Activated T-cell treated with anti-CD3 and anti-CD28 coated beads for 24 hours (primary cell): Measurements from ENCODE around the gene PHLDA1.
A peak's percentile ranks its signal among the peaks of the same experiment; 100 is the strongest.
"Not testable (repeated sequence)": the region's sequence is repeated elsewhere in the genome, so short reads cannot be mapped to it uniquely, and the experiment has no call there.

Experiments
- DNase-seq: peaks from one replicate; pipeline ENCODE4 v3.0.0-alpha.2; 2020; ENCODE audit warnings: low read depth

The PHLDA1 gene

DNA sequence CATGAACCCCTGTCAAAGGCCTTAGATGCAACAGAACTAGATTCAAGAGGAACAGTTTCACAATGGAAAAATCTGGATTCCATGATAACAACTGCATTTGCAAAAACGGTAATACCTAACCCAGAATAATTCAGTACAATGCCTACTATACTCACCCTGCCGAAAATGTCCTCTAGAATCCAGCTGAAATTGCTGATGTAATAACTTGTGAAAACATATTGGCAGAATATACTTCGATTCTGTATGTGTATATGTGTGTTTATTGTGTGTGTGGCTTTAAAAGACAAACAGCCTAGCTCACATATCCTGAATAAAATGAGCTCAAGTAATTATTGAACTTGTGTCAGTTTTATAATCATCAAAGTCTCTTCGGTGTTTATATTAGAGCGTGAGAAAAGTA is 46.0 kb downstream of the PHLDA1 start:
- DNase-seq, result no peak

DNA sequence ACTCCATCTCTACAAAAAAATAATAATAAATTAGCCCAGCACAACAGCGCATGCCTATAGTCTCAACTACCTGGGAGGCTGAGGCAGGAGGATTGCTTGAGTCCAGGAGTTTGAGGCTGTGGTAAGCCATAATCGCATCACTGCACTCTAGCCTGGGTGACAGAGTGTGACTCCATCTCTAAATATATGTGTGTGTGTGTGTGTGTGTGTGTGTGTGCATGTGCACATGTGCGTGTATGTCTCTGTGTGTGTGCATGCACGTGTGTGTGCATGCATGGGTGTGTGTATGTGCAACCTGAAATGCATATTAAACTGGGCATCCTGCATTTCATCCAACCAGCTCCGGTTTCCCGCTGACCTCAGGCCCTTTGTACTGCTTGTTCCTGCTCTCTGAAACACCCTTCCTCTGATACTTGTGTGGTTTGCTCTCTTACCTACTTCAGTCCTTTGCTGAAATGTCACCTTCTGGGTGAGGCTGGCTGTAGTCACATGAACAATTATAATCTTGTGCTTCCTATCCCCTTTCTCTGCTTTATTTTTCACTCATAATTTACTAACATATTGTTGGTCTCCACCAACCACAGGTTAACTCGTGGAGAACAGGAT is 46.9 kb downstream of the PHLDA1 start:
- no peak for DNase-seq

DNA sequence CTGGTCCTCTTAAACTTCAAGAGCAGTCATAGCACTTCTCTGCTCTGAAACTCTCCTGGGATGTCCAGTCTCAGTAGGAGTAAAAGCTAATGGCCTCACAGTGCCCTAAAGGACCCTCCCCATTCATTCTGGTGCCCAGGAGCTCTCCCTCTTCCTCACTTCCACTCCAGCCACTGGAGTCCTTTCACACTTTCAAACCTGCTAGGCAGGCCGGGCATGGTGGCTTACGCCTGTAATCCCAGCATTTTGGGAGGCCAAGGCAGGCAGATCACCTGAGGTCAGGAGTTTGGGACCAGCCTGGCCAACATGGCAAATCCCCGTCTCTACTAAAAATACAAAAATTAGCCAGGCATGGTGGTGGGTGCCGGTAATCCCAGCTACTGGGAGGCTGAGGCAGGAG is 47.7 kb downstream of the PHLDA1 start:
- not testable (repeated sequence) for DNase-seq

DNA sequence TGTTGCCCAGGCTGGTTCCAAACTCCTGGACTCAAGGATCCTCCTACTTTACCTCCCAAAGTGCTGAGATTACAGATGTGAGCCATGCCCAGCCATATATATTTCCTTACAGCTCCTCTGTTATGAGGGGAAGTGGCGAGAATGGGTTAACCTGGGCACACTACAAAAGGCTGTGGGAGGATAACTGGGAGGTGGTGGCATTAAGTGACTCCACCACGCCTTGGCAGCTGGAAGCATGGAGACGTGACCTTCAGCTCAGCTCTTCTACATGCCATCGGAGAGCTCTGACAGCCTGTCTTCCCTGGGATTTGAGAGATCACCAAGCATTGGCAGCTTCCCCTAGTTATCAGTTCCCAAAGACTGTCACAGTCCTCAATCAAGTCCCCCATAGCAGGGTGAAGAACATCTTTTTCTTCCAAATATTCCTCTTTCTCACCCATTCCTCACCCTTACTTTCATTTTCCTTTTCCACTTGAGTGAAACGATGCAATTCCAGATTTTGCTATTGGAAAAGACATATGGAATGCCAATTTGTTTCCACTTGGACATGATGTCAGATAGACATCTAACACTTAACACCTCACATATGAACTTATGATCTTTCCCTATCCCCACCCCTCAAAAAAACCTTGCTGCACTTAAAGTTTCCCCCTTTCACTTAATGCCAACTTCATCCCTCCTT is 48.5 kb downstream of the PHLDA1 start:
- no peak for DNase-seq

DNA sequence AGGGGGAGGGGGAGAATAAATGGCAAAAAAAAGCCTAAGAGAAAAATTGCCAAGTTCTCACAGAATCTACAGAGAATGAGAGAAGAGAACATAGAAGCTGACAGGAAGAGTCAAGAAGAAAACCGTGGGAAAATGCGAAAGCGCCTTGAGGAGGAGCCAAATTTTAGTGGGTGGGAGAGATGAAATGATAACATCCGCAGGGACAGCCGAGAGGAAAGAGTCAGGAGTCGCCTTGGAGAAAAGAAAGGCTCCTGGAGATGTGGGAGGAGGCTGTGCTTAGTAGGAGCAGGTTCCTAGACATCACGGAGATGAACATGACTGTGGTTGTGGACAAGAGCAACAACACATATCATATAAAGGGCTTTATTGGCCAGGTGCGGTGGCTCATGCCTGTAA is 49.4 kb downstream of the PHLDA1 start:
- DNase-seq, result no peak

DNA sequence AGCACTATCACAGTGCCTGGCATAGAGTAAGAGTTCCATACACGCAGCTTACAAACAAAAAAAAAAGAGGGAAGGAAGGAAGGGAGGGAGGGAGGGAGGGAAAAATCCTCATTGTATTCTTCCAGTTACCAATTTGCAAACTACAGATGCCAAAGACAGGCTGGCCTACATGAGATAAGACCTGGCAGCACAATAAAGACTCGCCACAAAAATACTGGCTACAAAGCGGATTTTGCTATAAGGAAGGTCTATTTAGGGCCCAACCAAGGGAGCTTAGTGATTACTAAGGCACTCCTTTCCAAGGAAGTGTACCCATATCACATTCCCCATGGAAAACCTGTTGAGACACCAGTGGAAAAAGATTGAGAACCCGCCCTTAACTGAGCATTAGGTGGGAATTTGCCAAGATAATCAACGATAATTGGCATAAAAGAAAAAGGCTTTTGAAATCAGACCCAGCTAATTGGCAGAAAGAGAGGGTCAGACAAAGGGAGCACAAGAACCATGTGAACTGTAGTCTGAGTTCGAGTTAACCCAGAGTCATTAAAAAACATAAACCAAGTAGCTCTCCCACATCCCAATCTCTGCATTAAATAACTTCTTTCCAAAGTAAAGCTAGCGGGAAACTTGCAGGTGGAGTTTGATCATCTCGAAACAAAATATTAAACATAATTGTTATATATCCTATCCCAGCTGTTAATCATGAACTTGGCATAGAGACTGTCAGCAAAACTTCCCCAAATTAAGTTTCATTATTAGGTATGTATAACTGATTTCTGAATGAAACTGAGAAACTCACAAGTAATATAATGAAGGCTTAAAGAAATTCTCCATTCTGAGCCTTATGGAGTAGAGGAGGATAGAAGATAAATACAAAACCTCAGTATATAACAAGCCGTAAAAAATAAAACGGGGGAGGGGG is 50.1 kb downstream of the PHLDA1 start:
- DNase-seq, result no peak

DNA sequence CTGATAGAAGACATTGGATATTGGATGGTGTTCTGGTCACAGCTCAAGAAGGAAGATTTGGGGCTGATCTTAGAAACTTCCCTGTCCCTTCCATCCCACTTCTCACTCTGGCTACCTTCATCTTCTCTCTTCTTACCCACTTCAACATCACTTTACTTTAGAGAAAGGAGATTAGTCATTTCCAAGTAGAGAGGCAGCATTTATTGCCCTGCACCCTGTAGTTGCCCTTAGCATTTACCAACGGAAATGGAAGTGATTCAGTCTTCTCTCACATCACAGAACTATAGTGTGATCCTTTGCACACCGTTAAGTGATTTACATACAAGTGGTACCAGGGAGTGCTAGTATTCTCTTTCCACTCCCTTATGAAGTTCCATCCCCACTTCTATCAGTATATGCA is 52.4 kb downstream of the PHLDA1 start:
- peak; percentile 39 for DNase-seq

DNA sequence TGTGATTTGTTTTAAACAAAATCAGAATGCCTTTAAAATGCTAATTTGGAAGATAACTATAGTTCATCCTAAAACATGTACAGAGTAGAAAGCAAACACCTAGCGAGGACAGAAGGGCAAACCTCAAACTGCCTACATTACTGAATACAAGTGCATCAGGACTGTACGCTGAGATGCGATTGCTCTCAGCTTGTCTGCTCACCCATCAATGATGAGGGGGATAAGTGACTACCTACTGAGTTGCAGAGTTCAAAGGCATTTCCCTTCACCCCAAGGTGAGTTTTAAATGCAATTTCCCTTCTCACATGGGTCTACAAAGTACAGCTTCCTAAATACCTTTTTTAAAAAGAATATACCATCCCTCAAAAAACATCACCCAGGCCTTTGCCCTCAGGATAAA is 52.9 kb downstream of the PHLDA1 start:
- DNase-seq, result no peak

DNA sequence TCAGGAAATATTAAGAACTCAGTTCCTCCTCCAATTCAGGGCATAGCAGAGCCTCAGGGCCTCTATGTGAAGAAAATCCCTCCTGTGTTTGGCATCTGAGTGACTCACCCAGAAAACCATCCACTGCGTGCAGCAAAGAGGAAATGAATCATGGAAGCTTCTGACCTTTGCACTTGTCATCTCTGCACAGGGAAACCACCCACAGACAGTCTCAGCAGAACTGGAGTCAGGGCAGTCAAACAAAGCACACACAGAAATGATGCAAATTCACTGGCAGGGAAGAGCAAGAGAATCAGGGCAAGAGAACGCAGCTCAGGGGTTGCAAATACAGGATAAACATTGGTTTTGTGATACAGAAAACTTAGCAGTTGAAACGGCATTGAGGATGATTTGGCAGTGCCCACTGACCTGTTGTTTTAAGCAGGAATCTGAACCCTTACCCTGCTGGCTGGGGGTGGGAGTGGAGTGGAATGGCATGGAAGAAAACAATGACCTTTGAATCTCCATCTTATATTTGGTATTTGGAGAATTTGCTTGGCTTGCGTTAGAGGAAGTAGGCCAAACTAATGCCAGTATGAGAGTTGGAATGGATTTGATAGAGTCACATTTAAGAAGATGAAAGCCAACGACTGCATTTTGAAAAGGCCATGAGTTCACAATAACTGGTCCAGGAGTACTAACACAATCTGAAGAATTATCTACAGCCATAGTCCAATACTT is 53.5 kb downstream of the PHLDA1 start:
- peak; percentile 76 for DNase-seq

DNA sequence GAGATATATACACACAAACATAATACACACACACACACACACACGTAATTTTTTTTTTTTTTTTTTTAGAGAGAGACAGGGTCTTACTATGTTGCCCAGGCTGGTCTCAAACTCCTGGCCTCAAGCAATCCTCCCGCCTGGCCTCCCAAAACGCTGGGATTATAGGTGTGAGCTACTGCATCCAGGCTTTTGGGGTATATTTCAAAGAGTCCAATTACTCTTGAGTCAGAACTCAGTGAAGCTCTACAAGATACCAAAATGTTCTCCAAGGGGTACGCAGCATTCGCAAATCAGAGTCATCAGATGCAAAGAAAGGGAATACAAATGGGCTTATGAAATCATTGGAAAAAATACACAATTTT is 54.0 kb downstream of the PHLDA1 start:
- DNase-seq, result no peak

DNA sequence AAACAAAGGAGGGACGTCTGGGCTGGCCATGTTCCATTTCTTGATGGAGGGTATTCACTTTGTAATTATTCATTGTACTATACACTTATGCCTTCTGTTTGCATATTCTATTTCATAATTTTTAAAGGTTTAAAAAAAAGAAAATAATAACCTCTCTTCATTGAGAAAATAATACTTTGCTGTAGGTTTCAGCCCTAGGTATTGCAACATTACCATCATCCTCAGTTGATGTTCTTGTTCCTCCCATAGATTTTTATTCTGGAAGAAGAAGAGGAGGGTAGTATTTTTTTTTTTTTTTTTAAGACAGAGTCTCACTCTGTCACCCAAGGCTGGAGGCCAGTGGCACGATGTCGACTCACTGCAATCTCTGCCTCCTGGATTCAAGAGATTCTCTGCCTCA is 54.7 kb downstream of the PHLDA1 start:
- no peak for DNase-seq

DNA sequence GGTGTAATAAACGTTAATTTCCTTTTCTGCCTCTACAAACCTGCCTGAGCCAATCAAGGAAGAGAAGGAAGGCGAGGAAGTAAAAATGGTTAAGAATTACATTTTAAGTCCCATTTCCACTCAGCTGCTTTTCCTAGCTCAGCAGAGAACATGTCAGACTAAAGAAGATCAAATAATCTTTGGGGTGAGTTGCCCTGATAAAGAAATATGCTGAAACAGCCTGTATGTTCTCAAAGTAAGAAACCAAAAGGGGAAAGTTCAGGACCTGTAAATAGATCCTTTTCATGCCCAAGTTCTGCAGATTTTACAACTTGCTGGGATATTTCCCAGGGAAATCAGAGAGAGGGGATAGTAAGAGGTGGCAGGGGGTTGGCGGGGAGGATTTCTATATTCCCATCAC is 55.5 kb downstream of the PHLDA1 start:
- DNase-seq, result no peak

DNA sequence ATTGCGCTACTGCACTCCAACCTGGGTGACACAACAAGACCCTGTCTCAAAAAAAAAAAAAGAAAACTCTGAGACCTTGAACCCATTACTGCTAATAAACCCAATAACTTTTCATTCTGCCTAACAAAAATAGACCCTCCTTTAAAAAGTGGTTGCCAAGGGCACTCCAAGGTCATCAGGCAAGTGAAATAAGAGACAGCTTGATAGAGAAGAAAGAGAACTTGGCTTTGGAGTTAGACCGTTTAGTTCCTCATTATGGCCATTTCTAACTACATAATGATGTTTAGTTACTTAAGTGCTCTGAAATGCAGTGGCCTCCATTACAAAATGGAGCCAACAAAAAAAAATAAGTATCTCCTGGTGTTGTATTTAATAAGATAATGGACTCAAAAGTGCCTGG is 55.9 kb downstream of the PHLDA1 start:
- no peak for DNase-seq
